Ovary (tissue), 3 donors: ENCODE results near the gene THPO.

Experiments used
- POLR2A ChIP-seq: fragments of 450-650 bp; IDR thresholded peaks from one replicate; pipeline ENCODE4 v1.6.1; 2017; ENCODE audit warnings: antibody characterized with exemption, mild to moderate bottlenecking, moderate library complexity
- TF ChIP-seq, protein P1 (sequence below), 3 donors: fragments of 450-650 bp in 2 of 3; fragments of 200-600 bp in 1 of 3; IDR thresholded peaks; one replicate each; pipeline versions ENCODE4 v1.5.1 to v1.8.0; 2016 to 2022; ENCODE audit warnings: antibody characterized with exemption in 3 of 3, mild to moderate bottlenecking in 1 of 3
- donor health status: DM: no; HTN: no; CAD: no.

DNA sequence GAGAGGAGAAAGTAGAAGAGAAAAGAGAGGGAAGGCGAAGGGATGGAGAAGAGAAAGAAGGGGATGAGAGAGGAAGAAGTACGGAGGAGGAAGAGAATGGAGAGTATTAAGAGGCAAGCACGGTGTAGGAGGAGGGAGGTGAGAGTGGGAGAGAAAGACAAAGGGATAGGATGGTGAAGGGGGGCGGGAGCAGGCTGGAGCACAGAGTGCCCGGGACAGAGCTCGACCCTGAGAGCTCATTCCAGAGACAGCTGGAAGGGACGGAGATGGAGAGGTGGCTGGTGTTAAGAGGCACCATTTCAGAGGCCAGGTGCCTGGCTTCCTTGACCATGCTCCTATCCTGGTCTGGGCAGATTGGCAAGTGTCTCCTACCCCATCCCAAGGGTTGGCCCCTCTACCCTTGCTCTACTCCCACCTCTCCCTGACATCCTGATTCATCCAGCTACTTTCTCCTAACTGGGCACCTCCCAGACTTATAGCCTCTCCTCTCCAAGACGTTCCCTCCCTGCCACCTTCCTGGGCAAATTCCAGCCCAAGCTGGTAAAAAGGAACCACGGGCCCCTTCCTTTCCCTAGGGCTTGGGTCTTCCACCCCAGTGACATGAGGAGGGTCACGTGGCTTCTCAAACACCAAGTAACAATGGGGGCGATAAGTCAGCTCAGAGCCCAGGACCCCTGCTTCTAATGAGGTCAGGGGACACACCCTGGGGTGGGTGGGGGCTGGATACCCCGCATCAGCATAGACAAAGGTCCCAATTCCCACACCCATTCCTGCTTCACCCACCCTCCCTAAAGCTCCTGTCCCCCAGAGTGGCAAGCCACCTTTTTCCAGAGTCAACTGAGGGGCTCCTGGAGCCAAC is 17.7 kb downstream of the THPO start:
- TF ChIP-seq, protein P1, sequence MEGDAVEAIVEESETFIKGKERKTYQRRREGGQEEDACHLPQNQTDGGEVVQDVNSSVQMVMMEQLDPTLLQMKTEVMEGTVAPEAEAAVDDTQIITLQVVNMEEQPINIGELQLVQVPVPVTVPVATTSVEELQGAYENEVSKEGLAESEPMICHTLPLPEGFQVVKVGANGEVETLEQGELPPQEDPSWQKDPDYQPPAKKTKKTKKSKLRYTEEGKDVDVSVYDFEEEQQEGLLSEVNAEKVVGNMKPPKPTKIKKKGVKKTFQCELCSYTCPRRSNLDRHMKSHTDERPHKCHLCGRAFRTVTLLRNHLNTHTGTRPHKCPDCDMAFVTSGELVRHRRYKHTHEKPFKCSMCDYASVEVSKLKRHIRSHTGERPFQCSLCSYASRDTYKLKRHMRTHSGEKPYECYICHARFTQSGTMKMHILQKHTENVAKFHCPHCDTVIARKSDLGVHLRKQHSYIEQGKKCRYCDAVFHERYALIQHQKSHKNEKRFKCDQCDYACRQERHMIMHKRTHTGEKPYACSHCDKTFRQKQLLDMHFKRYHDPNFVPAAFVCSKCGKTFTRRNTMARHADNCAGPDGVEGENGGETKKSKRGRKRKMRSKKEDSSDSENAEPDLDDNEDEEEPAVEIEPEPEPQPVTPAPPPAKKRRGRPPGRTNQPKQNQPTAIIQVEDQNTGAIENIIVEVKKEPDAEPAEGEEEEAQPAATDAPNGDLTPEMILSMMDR (IDR thresholded peaks at IDR 0.05): no peak
- TF ChIP-seq POLR2A: no peak
